Stimulated activated CD8-positive, alpha-beta memory T cell treated with anti-CD3 and anti-CD28 coated beads, Interleukin-15, amount 100 ng/mL, for 24 hours (primary cell): ENCODE results near the gene GABRA4.

Source experiments
- DNase-seq: peaks from one replicate; pipeline ENCODE4 v3.0.0-alpha.2; 2020; ENCODE audit warnings: low read depth

GABRA4 gene

DNA sequence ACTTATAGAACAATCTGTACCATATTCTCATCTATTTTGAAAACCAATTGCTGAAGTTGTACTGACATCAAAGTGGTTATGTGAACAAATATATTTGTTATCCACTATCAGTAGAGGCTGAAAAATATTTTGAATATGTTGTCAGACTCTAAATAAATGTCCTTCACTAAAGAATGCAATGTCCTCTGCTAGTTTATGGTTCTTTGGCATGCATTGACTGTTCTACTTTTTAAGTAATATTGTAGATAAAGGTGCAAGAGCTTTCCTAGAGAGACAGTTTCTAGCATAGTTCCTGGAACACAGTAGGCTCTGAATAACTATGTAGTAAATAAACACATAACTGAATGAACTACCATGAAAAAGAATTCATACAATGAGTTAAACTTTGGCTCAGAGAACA lies 66.2 kb downstream of the GABRA4 start:
- no peak for DNase-seq

DNA sequence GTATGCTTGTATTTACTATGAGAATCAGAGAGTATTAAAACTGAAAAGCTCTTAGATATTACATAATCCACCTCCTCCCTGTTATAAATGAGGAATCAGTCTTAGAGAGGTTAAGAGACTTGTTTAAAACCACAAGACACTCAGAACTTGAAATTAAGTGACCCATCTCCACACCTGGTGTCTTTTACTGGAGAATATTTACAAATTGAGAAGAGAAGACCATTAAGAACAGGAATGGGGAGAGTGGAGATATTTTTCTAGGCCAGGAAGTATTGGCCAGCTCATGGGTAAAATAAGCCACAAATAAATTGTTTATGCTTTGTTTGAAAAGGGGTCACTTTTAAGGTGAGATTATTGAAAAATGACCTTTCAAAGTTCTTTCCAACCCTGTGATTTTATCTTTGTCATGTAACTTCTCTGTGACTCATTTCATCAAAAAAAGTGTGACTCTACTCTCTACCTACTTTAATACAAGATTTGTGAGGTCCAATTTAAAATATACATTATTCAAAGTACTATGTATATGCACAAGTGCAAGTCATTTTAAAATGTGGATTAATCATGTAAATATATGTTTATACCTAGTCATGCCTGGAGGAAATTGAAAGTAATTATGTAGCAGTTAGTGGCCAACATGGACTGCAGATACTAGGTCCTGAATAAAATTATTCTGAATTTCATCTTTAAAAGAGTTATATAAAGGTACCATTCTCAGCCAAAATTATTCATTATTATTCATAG lies 68.4 kb downstream of the GABRA4 start:
- DNase-seq = no peak

GRCh38 chr4:46922205-46922604 lies 71.2 kb downstream of the GABRA4 start:
- no peak for DNase-seq

DNA sequence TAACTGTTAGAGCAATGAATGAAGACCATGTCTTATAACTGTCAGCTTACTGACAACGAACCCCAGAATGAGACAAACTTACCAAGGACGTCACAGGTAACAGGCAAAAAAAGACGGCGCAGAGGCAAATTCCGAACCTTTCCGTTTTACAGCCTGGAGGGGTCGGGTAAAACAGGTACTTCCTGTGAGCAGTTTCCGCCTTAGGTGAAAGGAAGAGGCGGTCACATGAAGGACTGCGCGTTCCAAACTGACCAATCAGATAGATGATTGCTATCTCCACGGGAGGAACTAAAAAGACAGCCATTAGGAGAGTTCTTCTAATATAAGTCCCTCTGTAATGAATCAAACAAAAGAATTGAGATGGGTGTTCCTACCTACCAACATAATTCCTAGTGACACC lies 84.3 kb downstream of the GABRA4 start, which contains the start of gene COX7B2:
COX7B2 (minus strand) TSS at position 168 of the 400 bp plus-strand sequence. CDS start 174,053 bp downstream, outside the sequence.
- DNase-seq = no peak

DNA sequence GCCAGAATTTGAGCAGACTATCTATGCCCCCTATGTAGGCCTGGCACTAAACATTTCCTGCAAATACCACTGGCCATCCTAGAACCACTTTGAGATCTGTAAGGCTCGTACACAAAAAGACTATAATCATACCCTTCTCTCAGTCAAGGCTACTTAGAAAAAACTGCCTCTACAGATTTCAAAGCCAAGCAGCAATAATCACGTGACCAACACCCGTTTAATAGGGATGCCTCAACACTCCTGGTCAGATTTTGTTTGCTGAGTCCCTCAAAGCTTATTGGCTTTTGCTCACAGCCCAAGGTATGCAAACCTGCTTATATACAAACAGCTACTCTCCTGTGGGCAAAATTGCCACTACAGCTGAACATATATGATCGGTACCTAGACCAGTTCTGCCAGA lies 85.2 kb downstream of the GABRA4 start:
- no peak for DNase-seq

GRCh38 chr4:46900082-46900481 lies 93.3 kb downstream of the GABRA4 start:
- DNase-seq = no peak

GRCh38 chr4:46894826-46895225 lies 98.6 kb downstream of the GABRA4 start:
- DNase-seq = no peak

GRCh38 chr4:46890056-46890455 lies 103.3 kb downstream of the GABRA4 start:
- DNase-seq = no peak

- DNase-seq = no peak
Measured at GRCh38 chr4:46889410-46889809, 104.0 kb downstream of the GABRA4 start.

GRCh38 chr4:46886711-46887110 lies 106.7 kb downstream of the GABRA4 start:
- DNase-seq = no peak

- no peak for DNase-seq
Measured at GRCh38 chr4:46878641-46879040, 114.7 kb downstream of the GABRA4 start.

DNA sequence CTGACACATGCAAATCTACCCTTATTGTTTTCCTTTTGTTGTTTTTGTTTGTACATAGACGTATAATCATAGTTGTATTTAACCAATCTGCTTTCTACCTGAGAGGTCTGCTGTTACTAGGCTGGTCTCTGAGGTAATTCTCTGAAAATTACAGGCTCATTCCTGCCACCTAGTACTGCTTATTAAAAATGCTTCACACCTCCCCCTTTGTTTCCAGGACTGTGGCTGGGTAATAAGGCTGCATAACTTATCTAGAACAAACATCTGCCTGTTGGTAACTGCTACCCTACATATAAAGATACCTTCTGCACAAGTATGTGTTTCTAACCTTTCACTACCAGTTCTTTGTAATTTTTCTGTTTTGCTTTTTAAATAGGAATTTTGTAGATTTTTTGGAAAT lies 118.6 kb downstream of the GABRA4 start:
- DNase-seq = no peak

GRCh38 chr4:46870411-46870810 lies 123.0 kb downstream of the GABRA4 start:
- no peak for DNase-seq
